GM12878 (cell line): ENCODE measurements around the gene ARAP2.

ENCODE experiments used
- CREB1 ChIP-seq: IDR thresholded peaks from 2 replicates; pipeline ENCODE4 v1.6.1; 2012; ENCODE audit warnings: low read depth, mild to moderate bottlenecking, inconsistent platforms
- EP300 ChIP-seq, 2 experiments: fragments of 150-350 bp in 1 of 2; IDR thresholded peaks; 2 replicates each; pipeline ENCODE4 v1.6.1; 2011 to 2012; ENCODE audit warnings: low read depth in 2 of 2, low read length in 2 of 2, borderline replicate concordance in 1 of 2, improper control_type of control experiment in 1 of 2, inconsistent platforms in 1 of 2; ENCODE audit not compliant: control insufficient read depth in 1 of 2
- KDM1A ChIP-seq: fragments of 200-600 bp; sonication (generic); IDR thresholded peaks from 2 replicates; pipeline ENCODE4 v1.6.1; 2016; ENCODE audit warnings: borderline replicate concordance
- POLR2A ChIP-seq: IDR thresholded peaks from 2 replicates; pipeline ENCODE4 v1.6.1; 2011; ENCODE audit warnings: low read depth, mild to moderate bottlenecking, low read length
- SIN3A ChIP-seq: IDR thresholded peaks from 2 replicates; pipeline ENCODE4 v1.6.1; 2012; ENCODE audit warnings: low read depth, low read length, improper control_type of control experiment
- ZNF207 ChIP-seq: fragments of 450-650 bp; IDR thresholded peaks from 2 replicates; pipeline ENCODE4 v1.6.1; 2014; ENCODE audit warnings: antibody characterized with exemption, mild to moderate bottlenecking, borderline replicate concordance
- ZNF24 ChIP-seq: fragments of 450-650 bp; IDR thresholded peaks from 2 replicates; pipeline ENCODE4 v1.6.1; 2017; ENCODE audit warnings: antibody characterized with exemption, mild to moderate bottlenecking
- ZNF274 ChIP-seq: IDR thresholded peaks from one replicate; pipeline ENCODE4 v1.8.0; 2011; ENCODE audit not compliant: insufficient read length, insufficient read depth
- TF ChIP-seq, protein P1 (sequence below): IDR thresholded peaks from 2 replicates; pipeline ENCODE4 v1.6.1; 2012; ENCODE audit warnings: low read depth, low read length, improper control_type of control experiment
- TF ChIP-seq, protein P2 (sequence below), 3 experiments: IDR thresholded peaks in 2 of 3; conservative IDR thresholded peaks in 1 of 3; 2 replicates each; pipeline ENCODE4 v1.5.1; 2011; ENCODE audit warnings: low read depth in 3 of 3, low read length in 3 of 3, mild to moderate bottlenecking in 3 of 3, control low read depth in 2 of 3, moderate library complexity in 2 of 3, inconsistent platforms in 1 of 3, mixed read lengths in 1 of 3; ENCODE audit not compliant: control insufficient read depth in 2 of 3, insufficient read depth in 1 of 3; ENCODE audit errors: extremely low read depth in 1 of 3
- TF ChIP-seq, protein P3 (sequence below): fragments of 150-350 bp; IDR thresholded peaks from 2 replicates; pipeline ENCODE4 v1.6.1; 2016; ENCODE audit warnings: low read depth, low read length
- TF ChIP-seq, protein P4 (sequence below): fragments of 450-650 bp; IDR thresholded peaks from 2 replicates; pipeline ENCODE4 v1.6.1; 2014; ENCODE audit warnings: mild to moderate bottlenecking
- TF ChIP-seq, protein P5 (sequence below): IDR thresholded peaks from 2 replicates; pipeline ENCODE4 v1.6.1; 2012; ENCODE audit warnings: mild to moderate bottlenecking, low read depth, low read length

DNA sequence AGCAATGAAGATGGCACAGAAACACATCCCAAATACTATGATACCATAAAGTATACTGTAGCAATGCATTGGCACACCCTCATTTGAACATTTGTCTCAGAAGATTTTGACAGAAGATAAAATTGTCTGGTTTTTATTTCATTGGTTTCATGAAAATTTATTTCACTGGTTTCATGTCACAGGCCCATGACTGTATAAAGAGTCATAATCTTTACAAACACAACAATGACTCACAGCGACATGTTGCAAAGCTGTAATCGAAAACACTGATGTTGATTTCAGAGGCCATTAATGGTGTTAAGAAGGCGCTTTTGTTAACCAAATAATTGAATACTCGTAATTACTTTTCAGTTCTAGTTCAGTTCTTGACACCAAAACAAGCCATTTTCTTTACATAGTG lies 29.0 kb upstream of the ARAP2 start:
- TF ChIP-seq EP300 (IDR thresholded peaks at IDR 0.05; ENCODE audit: borderline replicate concordance in 1 of 2, control insufficient read depth in 1 of 2, low read depth in 2 of 2, low read length in 2 of 2) (no peak), POLR2A (no peak), SIN3A (no peak), ZNF274 (no peak), ZNF207 (no peak), ZNF24 (no peak), KDM1A (no peak), CREB1 (no peak)
- TF ChIP-seq, protein P1, sequence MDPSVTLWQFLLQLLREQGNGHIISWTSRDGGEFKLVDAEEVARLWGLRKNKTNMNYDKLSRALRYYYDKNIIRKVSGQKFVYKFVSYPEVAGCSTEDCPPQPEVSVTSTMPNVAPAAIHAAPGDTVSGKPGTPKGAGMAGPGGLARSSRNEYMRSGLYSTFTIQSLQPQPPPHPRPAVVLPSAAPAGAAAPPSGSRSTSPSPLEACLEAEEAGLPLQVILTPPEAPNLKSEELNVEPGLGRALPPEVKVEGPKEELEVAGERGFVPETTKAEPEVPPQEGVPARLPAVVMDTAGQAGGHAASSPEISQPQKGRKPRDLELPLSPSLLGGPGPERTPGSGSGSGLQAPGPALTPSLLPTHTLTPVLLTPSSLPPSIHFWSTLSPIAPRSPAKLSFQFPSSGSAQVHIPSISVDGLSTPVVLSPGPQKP: no peak
- TF ChIP-seq, protein P2, sequence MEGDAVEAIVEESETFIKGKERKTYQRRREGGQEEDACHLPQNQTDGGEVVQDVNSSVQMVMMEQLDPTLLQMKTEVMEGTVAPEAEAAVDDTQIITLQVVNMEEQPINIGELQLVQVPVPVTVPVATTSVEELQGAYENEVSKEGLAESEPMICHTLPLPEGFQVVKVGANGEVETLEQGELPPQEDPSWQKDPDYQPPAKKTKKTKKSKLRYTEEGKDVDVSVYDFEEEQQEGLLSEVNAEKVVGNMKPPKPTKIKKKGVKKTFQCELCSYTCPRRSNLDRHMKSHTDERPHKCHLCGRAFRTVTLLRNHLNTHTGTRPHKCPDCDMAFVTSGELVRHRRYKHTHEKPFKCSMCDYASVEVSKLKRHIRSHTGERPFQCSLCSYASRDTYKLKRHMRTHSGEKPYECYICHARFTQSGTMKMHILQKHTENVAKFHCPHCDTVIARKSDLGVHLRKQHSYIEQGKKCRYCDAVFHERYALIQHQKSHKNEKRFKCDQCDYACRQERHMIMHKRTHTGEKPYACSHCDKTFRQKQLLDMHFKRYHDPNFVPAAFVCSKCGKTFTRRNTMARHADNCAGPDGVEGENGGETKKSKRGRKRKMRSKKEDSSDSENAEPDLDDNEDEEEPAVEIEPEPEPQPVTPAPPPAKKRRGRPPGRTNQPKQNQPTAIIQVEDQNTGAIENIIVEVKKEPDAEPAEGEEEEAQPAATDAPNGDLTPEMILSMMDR (IDR thresholded peaks at IDR 0.05 in 2 of 3, conservative IDR thresholded peaks at IDR 0.05 in 1 of 3; ENCODE audit: control insufficient read depth in 2 of 3, extremely low read depth in 1 of 3, insufficient read depth in 1 of 3, low read depth in 3 of 3, low read length in 3 of 3): no peak
- TF ChIP-seq, protein P3, sequence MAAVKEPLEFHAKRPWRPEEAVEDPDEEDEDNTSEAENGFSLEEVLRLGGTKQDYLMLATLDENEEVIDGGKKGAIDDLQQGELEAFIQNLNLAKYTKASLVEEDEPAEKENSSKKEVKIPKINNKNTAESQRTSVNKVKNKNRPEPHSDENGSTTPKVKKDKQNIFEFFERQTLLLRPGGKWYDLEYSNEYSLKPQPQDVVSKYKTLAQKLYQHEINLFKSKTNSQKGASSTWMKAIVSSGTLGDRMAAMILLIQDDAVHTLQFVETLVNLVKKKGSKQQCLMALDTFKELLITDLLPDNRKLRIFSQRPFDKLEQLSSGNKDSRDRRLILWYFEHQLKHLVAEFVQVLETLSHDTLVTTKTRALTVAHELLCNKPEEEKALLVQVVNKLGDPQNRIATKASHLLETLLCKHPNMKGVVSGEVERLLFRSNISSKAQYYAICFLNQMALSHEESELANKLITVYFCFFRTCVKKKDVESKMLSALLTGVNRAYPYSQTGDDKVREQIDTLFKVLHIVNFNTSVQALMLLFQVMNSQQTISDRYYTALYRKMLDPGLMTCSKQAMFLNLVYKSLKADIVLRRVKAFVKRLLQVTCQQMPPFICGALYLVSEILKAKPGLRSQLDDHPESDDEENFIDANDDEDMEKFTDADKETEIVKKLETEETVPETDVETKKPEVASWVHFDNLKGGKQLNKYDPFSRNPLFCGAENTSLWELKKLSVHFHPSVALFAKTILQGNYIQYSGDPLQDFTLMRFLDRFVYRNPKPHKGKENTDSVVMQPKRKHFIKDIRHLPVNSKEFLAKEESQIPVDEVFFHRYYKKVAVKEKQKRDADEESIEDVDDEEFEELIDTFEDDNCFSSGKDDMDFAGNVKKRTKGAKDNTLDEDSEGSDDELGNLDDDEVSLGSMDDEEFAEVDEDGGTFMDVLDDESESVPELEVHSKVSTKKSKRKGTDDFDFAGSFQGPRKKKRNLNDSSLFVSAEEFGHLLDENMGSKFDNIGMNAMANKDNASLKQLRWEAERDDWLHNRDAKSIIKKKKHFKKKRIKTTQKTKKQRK: no peak
- TF ChIP-seq, protein P4, sequence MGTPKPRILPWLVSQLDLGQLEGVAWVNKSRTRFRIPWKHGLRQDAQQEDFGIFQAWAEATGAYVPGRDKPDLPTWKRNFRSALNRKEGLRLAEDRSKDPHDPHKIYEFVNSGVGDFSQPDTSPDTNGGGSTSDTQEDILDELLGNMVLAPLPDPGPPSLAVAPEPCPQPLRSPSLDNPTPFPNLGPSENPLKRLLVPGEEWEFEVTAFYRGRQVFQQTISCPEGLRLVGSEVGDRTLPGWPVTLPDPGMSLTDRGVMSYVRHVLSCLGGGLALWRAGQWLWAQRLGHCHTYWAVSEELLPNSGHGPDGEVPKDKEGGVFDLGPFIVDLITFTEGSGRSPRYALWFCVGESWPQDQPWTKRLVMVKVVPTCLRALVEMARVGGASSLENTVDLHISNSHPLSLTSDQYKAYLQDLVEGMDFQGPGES: no peak
- TF ChIP-seq, protein P5, sequence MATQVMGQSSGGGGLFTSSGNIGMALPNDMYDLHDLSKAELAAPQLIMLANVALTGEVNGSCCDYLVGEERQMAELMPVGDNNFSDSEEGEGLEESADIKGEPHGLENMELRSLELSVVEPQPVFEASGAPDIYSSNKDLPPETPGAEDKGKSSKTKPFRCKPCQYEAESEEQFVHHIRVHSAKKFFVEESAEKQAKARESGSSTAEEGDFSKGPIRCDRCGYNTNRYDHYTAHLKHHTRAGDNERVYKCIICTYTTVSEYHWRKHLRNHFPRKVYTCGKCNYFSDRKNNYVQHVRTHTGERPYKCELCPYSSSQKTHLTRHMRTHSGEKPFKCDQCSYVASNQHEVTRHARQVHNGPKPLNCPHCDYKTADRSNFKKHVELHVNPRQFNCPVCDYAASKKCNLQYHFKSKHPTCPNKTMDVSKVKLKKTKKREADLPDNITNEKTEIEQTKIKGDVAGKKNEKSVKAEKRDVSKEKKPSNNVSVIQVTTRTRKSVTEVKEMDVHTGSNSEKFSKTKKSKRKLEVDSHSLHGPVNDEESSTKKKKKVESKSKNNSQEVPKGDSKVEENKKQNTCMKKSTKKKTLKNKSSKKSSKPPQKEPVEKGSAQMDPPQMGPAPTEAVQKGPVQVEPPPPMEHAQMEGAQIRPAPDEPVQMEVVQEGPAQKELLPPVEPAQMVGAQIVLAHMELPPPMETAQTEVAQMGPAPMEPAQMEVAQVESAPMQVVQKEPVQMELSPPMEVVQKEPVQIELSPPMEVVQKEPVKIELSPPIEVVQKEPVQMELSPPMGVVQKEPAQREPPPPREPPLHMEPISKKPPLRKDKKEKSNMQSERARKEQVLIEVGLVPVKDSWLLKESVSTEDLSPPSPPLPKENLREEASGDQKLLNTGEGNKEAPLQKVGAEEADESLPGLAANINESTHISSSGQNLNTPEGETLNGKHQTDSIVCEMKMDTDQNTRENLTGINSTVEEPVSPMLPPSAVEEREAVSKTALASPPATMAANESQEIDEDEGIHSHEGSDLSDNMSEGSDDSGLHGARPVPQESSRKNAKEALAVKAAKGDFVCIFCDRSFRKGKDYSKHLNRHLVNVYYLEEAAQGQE: no peak
